ENCODE measurements around the gene PLA2G4B. TPM values are rescaled to one million over a fixed set of nuclear protein-coding genes. Genes with fewer than 3 reads are reported as not detected.

PLA2G4B gene
- total RNA-seq, 4 donors from 2014 or later = 6.2 to 13.0 (median 8.6) TPM

DNA sequence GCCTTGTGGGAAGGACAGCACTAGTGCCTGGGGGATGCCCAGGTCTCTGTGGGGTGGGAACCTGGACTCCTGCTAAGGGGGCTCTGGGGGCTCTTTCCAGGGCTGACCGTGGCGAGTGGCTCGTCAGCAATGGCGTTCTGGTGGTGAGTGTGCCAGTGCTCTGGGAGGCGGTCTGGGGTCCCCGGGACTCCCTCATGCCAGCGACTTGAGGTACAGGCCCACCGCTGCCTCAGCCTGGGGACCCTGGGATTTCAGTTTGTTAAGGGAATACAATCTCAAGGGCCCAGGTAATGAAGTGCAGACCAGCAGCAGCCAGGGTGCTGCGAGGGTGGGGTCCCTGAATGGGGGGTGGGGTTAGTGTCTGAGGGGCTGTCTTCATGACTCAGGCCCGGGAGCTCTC is 2.5 kb downstream of the PLA2G4B start:
- no peak overlapping the region for H3K27ac ChIP-seq
- no peak overlapping the region for H3K4me3 ChIP-seq (replicated peaks in 1 of 3)
- intact Hi-C loops (cut with DNase I) = no loop called here
- no peak for DNase-seq
- TF ChIP-seq, protein P1, sequence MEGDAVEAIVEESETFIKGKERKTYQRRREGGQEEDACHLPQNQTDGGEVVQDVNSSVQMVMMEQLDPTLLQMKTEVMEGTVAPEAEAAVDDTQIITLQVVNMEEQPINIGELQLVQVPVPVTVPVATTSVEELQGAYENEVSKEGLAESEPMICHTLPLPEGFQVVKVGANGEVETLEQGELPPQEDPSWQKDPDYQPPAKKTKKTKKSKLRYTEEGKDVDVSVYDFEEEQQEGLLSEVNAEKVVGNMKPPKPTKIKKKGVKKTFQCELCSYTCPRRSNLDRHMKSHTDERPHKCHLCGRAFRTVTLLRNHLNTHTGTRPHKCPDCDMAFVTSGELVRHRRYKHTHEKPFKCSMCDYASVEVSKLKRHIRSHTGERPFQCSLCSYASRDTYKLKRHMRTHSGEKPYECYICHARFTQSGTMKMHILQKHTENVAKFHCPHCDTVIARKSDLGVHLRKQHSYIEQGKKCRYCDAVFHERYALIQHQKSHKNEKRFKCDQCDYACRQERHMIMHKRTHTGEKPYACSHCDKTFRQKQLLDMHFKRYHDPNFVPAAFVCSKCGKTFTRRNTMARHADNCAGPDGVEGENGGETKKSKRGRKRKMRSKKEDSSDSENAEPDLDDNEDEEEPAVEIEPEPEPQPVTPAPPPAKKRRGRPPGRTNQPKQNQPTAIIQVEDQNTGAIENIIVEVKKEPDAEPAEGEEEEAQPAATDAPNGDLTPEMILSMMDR (IDR thresholded peaks at IDR 0.05) = no peak
- no peak for TF ChIP-seq POLR2A (IDR thresholded peaks at IDR 0.05)
- peaks cover 9 to 29% of the 10 kb centered on the region in 2 donors for H3K36me3 ChIP-seq
- peaks cover 14 to 17% of the 10 kb centered on the region in 2 donors for H3K4me1 ChIP-seq
- H3K9me3 ChIP-seq = no peaks in the 10 kb centered on the region
- no peaks in the 10 kb centered on the region for H3K27me3 ChIP-seq
- 89 to 97% methylated on average over 9 to 10 of the region's 10 CpGs for WGBS, 2 donors

DNA sequence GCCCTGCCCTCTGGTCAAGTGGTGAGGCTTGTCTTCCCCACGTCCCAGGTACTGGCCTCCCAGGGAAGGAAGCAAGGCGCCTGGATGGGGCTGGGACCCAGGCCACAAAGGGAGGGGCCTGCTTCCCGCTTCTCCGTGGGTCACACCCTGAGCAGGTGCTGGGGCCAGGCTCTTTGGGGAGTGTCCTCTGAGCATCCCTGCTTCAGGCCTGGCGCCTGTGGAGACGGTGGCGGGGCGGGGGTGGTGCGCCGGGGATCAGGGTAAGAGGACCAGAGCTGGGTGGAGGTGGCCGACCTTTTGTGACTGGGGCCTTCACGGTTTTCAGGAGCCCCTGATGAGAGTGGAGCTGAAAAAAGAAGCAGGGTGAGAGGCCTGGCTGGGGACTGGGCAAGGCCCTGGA is 3.6 kb downstream of the PLA2G4B start:
- no peak for DNase-seq
- intact Hi-C loops (cut with DNase I) = no loop called here
- H3K27me3 ChIP-seq = no peaks in the 10 kb centered on the region
- H3K36me3 ChIP-seq = peaks cover 12 to 38% of the 10 kb centered on the region in 2 donors
- H3K4me3 ChIP-seq (replicated peaks in 1 of 3) = no peak overlapping the region
- WGBS, 2 donors = 78 to 88% methylated on average over 9 to 10 of the region's 12 CpGs
- no peak overlapping the region for H3K27ac ChIP-seq
- H3K4me1 ChIP-seq = peaks cover 14 to 17% of the 10 kb centered on the region in 2 donors
- no peaks in the 10 kb centered on the region for H3K9me3 ChIP-seq
- TF ChIP-seq, protein P1 (IDR thresholded peaks at IDR 0.05) = no peak
- no peak for TF ChIP-seq POLR2A (IDR thresholded peaks at IDR 0.05)

DNA sequence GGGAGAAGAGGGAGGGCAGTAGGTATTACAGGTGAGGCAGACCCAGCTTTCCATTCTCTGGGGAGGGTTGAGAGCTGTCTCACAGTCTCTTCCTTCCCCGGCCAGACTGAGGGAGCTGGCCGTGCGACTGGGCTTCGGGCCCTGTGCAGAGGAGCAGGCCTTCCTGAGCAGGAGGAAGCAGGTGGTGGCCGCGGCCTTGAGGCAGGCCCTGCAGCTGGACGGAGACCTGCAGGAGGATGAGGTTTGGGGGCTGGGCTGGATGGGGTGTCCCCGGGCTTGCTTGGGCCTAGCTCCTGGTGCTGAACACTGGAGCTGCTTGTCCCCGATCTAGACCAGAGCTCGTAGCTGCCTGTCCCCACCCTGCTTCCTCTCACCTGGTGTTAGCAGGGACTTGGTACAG is 4.9 kb downstream of the PLA2G4B start:
- peaks cover 6 to 7% of the 10 kb centered on the region in 2 donors for H3K4me1 ChIP-seq
- H3K4me3 ChIP-seq (replicated peaks in 1 of 3) = no peak overlapping the region
- no peaks in the 10 kb centered on the region for H3K27me3 ChIP-seq
- no peaks in the 10 kb centered on the region for H3K9me3 ChIP-seq
- peaks cover 24 to 50% of the 10 kb centered on the region in 2 donors for H3K36me3 ChIP-seq
- WGBS, 2 donors = 83 to 85% methylated on average over 10 of the region's 10 CpGs
- no peak overlapping the region for H3K27ac ChIP-seq
- DNase-seq = no peak
- intact Hi-C loops (cut with DNase I) = no loop called here
- TF ChIP-seq, protein P1 (IDR thresholded peaks at IDR 0.05) = no peak

DNA sequence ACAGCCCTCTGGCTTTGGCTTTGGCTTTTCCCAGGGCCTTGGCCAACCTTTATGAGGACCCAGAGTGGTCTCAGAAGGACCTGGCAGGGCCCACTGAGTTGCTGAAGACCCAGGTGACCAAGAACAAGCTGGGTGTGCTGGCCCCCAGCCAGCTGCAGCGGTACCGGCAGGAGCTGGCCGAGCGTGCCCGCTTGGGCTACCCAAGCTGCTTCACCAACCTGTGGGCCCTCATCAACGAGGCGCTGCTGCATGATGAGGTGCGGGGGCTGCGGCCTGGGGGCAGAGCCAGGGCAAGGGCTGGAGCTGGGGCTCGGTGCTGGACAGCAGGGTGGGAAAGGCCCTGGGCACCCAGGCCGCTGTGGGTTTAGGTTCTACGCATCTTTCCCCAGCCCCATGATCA is 6.2 kb downstream of the PLA2G4B start:
- TF ChIP-seq POLR2A (IDR thresholded peaks at IDR 0.05) = no peak
- TF ChIP-seq, protein P1 (IDR thresholded peaks at IDR 0.05) = no peak
- WGBS, 2 donors = 78 to 100% methylated on average over 1 to 5 of the region's 12 CpGs
- intact Hi-C loops (cut with DNase I) = no loop called here
- Histone ChIP-seq H3K9me3 (no peaks in the 10 kb centered on the region), H3K27ac (no peak overlapping the region), H3K27me3 (no peaks in the 10 kb centered on the region), H3K36me3 (peaks cover 24 to 56% of the 10 kb centered on the region in 2 donors), H3K4me3 (replicated peaks in 1 of 3) (no peak overlapping the region), H3K4me1 (peaks cover 0 to 7% of the 10 kb centered on the region in 2 donors)
- DNase-seq = peak; percentile 77 to 78

DNA sequence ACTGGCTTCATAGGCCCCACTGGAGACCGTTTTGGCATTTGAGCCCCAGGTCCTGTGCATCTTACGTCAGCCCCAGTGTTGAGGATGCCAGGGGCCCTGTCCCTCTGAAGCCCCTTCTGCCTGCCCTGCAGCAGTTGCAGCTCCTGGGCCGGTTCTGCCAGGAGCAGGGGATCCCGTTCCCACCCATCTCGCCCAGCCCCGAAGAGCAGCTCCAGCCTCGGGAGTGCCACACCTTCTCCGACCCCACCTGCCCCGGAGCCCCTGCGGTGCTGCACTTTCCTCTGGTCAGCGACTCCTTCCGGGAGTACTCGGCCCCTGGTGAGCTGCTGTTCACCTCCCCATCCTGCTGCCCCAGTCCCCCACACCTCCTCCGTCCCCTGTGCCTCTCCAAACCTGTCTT is 8.6 kb downstream of the PLA2G4B start:
- no peak for DNase-seq
- no peaks in the 10 kb centered on the region for H3K27me3 ChIP-seq
- TF ChIP-seq, protein P1 (IDR thresholded peaks at IDR 0.05) = no peak
- TF ChIP-seq POLR2A (IDR thresholded peaks at IDR 0.05) = no peak
- intact Hi-C loops (cut with DNase I) = no loop called here
- peaks cover 24 to 49% of the 10 kb centered on the region in 2 donors for H3K36me3 ChIP-seq
- 92 to 93% methylated on average over 14 of the region's 14 CpGs for WGBS, 2 donors
- H3K9me3 ChIP-seq = no peaks in the 10 kb centered on the region
- H3K27ac ChIP-seq = no peak overlapping the region
- peaks cover 4 to 22% of the 10 kb centered on the region in 2 donors for H3K4me1 ChIP-seq
- H3K4me3 ChIP-seq (replicated peaks in 1 of 3) = no peak overlapping the region
